HG02623 (cell line): ENCODE data around the gene FUT7.
A peak's percentile ranks its signal among the peaks of the same experiment; 100 is the strongest.

ENCODE experiments used
- ATAC-seq: cut with Tn5 transposase; IDR thresholded peaks from one replicate; pipeline ENCODE4 v1.9.1; 2021; ENCODE audit warnings: moderate library complexity; ENCODE audit not compliant: unreplicated experiment

Gene FUT7

GRCh38 chr9:137050570-137050969 lies 18.7 kb upstream of the FUT7 start:
- ATAC-seq, result no peak

GRCh38 chr9:137049544-137050449 lies 17.9 kb upstream of the FUT7 start:
- ATAC-seq, result no peak

- no peak for ATAC-seq
Measured at GRCh38 chr9:137048655-137049543, 17.0 kb upstream of the FUT7 start.

GRCh38 chr9:137046088-137046787 lies 14.3 kb upstream of the FUT7 start, which contains the start of gene NPDC1:
TSS of gene NPDC1 (minus strand) at chr9:137046177. CDS start at chr9:137045989, 188 bp downstream.
- no peak for ATAC-seq

- no peak for ATAC-seq
Measured at GRCh38 chr9:137045294-137046087, 13.6 kb upstream of the FUT7 start.

- no peak for ATAC-seq
Measured at GRCh38 chr9:137044502-137045177, 12.8 kb upstream of the FUT7 start.

- ATAC-seq, result no peak
Measured at GRCh38 chr9:137044037-137044436, 12.1 kb upstream of the FUT7 start.

- ATAC-seq, result no peak
Measured at GRCh38 chr9:137042751-137043727, 11.2 kb upstream of the FUT7 start.

GRCh38 chr9:137041124-137041523 lies 9.2 kb upstream of the FUT7 start:
- ATAC-seq, result no peak

- no peak for ATAC-seq
Measured at GRCh38 chr9:137040568-137040967, 8.7 kb upstream of the FUT7 start.

GRCh38 chr9:137039611-137040366 lies 7.9 kb upstream of the FUT7 start:
- ATAC-seq, result no peak

- no peak for ATAC-seq
Measured at GRCh38 chr9:137038916-137039315, 7.0 kb upstream of the FUT7 start.

GRCh38 chr9:137037483-137037882 lies 5.6 kb upstream of the FUT7 start:
- ATAC-seq, result no peak

- no peak for ATAC-seq
Measured at GRCh38 chr9:137037035-137037434, 5.1 kb upstream of the FUT7 start.

- no peak for ATAC-seq
Measured at GRCh38 chr9:137035937-137036336, 4.0 kb upstream of the FUT7 start.

- ATAC-seq, result no peak
Measured at GRCh38 chr9:137035507-137035834, 3.6 kb upstream of the FUT7 start.

GRCh38 chr9:137034709-137035506 lies 3.0 kb upstream of the FUT7 start:
- ATAC-seq, result peak; percentile 57
